ENCODE measurements around the gene NCL. TPM values are rescaled to one million over a fixed set of nuclear protein-coding genes. Genes with fewer than 3 reads are reported as not detected.
A peak's percentile ranks its signal among the peaks of the same experiment; 100 is the strongest.

The NCL gene
- total and polyA plus RNA-seq, 2 of the 13 experiments (the other 11 are each of a cell fraction or from before 2014, with no cell fraction given): 105 to 779 TPM

- TF ChIP-seq NFATC3 (CRISPR knock-in tag; IDR thresholded peaks at IDR 0.05) (no peak), ZNF142 (CRISPR knock-in tag; IDR thresholded peaks at IDR 0.05) (no peak), SP4 (CRISPR knock-in tag; IDR thresholded peaks at IDR 0.05) (no peak), PTBP1 (IDR thresholded peaks at IDR 0.05; ENCODE audit: low read depth, low read length, poor library complexity, severe bottlenecking) (no peak), ZFAT (CRISPR knock-in tag; conservative IDR thresholded peaks at IDR 0.05) (no peak), ZC3H4 (CRISPR knock-in tag; IDR thresholded peaks at IDR 0.05; ENCODE audit: borderline replicate concordance) (no peak), ATF3 (CRISPR knock-in tag; IDR thresholded peaks at IDR 0.05) (no peak), KLF9 (CRISPR knock-in tag; IDR thresholded peaks at IDR 0.05; ENCODE audit: low read depth) (no peak), PLRG1 (conservative IDR thresholded peaks at IDR 0.05) (no peak), ZSCAN22 (CRISPR knock-in tag; IDR thresholded peaks at IDR 0.05) (no peak), ZBTB14 (CRISPR knock-in tag; IDR thresholded peaks at IDR 0.05) (no peak), NFE2L1 (CRISPR knock-in tag; IDR thresholded peaks at IDR 0.05; ENCODE audit: borderline replicate concordance) (no peak), NFE2 (CRISPR knock-in tag; IDR thresholded peaks at IDR 0.05) (no peak), IKZF4 (CRISPR knock-in tag; IDR thresholded peaks at IDR 0.05; ENCODE audit: borderline replicate concordance, low read depth, not compliant biosample characterization) (peak; percentile 13), TMF1 (CRISPR knock-in tag; IDR thresholded peaks at IDR 0.05; ENCODE audit: low read depth) (no peak), CEBPG (CRISPR knock-in tag; IDR thresholded peaks at IDR 0.05) (no peak), JDP2 (CRISPR knock-in tag; IDR thresholded peaks at IDR 0.05; ENCODE audit: borderline replicate concordance) (no peak), ZNF34 (CRISPR knock-in tag; IDR thresholded peaks at IDR 0.05; ENCODE audit: borderline replicate concordance) (no peak), ZNF382 (CRISPR knock-in tag; IDR thresholded peaks at IDR 0.05; ENCODE audit: borderline replicate concordance) (no peak), NCOA1 (CRISPR knock-in tag; IDR thresholded peaks at IDR 0.05) (0 out of 2 replicates have a peak, but pooled peaks have one; percentile 31), RFX5 (IDR thresholded peaks at IDR 0.05; ENCODE audit: low read depth, low read length) (no peak), ZMAT5 (CRISPR knock-in tag; IDR thresholded peaks at IDR 0.05; ENCODE audit: borderline replicate concordance, low read depth) (no peak), DBP (CRISPR knock-in tag; IDR thresholded peaks at IDR 0.05; ENCODE audit: not compliant biosample characterization) (no peak)
These were observed 51.7 kb downstream of the NCL start (continued) for GRCh38 chr2:231412618-231412963.

All from HepG2 (cell line).